ENCODE results near the gene HTT. TPM values are rescaled to one million over a fixed set of nuclear protein-coding genes. Genes with fewer than 3 reads are reported as not detected.

HTT gene
- total RNA-seq, 1 experiment from 2014 or later: 44.4 TPM

GRCh38 chr4:3135155-3136011, 60.9 kb downstream of the HTT start:
- no peaks in the 10 kb centered on the region for H3K27me3 Mint-ChIP-seq (ENCODE audit: unreplicated experiment)
- TF ChIP-seq CTCF (IDR thresholded peaks at IDR 0.05; ENCODE audit: unreplicated experiment): no peak
- BruUV-seq (replicated peaks): no TSS peak
- no peak overlapping the region for H3K27ac Mint-ChIP-seq (ENCODE audit: unreplicated experiment)
- peaks cover 19% of the 10 kb centered on the region for H3K36me3 Mint-ChIP-seq (ENCODE audit: insufficient read depth, unreplicated experiment)
- H3K9me3 Mint-ChIP-seq (ENCODE audit: low read depth, unreplicated experiment): no peaks in the 10 kb centered on the region
- no peak overlapping the region for H3K4me3 Mint-ChIP-seq (ENCODE audit: low read depth, unreplicated experiment)
- intact Hi-C loops (cut with micrococcal nuclease; ENCODE audit: unreplicated experiment): loop anchor here (2.0 kb wide), 1 partner anchor 29 kb away; no protein-coding TSS in a partner anchor
- CTCF ChIA-PET: interaction anchor here (0.6 to 1.2 kb wide), 3 partner anchors 18 to 88 kb away, joined by 3 to 4 read pairs (median 3); no protein-coding TSS in a partner anchor
- DNase-seq: no peak
- no peaks in the 10 kb centered on the region for H3K4me1 Mint-ChIP-seq (ENCODE audit: low read depth, unreplicated experiment)

GRCh38 chr4:3136454-3136853, 62.0 kb downstream of the HTT start:
- Mint-ChIP-seq H3K36me3 (ENCODE audit: insufficient read depth, unreplicated experiment) (peaks cover 11% of the 10 kb centered on the region), H3K4me1 (ENCODE audit: low read depth, unreplicated experiment) (no peaks in the 10 kb centered on the region), H3K27ac (ENCODE audit: unreplicated experiment) (no peak overlapping the region), H3K9me3 (ENCODE audit: low read depth, unreplicated experiment) (no peaks in the 10 kb centered on the region), H3K27me3 (ENCODE audit: unreplicated experiment) (no peaks in the 10 kb centered on the region), H3K4me3 (ENCODE audit: low read depth, unreplicated experiment) (no peak overlapping the region)
- no peak for TF ChIP-seq CTCF (IDR thresholded peaks at IDR 0.05; ENCODE audit: unreplicated experiment)
- intact Hi-C loops (cut with micrococcal nuclease; ENCODE audit: unreplicated experiment): loop anchor here (2.0 kb wide), 1 partner anchor 30 kb away; no protein-coding TSS in a partner anchor
- no peak for DNase-seq
- CTCF ChIA-PET: interaction anchor here (1.2 kb wide), 1 partner anchor 89 kb away, joined by 3 read pairs; no protein-coding TSS in a partner anchor
- no TSS peak for BruUV-seq (replicated peaks)

- no peaks in the 10 kb centered on the region for H3K27me3 Mint-ChIP-seq (ENCODE audit: unreplicated experiment)
- no peak overlapping the region for H3K4me3 Mint-ChIP-seq (ENCODE audit: low read depth, unreplicated experiment)
- no peak for DNase-seq
- peaks cover 4% of the 10 kb centered on the region for H3K36me3 Mint-ChIP-seq (ENCODE audit: insufficient read depth, unreplicated experiment)
- no peak overlapping the region for H3K27ac Mint-ChIP-seq (ENCODE audit: unreplicated experiment)
- no peak for TF ChIP-seq CTCF (IDR thresholded peaks at IDR 0.05; ENCODE audit: unreplicated experiment)
- H3K9me3 Mint-ChIP-seq (ENCODE audit: low read depth, unreplicated experiment): no peaks in the 10 kb centered on the region
- BruUV-seq (replicated peaks): no TSS peak
- H3K4me1 Mint-ChIP-seq (ENCODE audit: low read depth, unreplicated experiment): no peaks in the 10 kb centered on the region
- intact Hi-C loops (cut with micrococcal nuclease; ENCODE audit: unreplicated experiment): loop anchor here (2.0 kb wide), 1 partner anchor 31 kb away; no protein-coding TSS in a partner anchor
- CTCF ChIA-PET: no interaction called here
Measured at GRCh38 chr4:3137908-3138307, 63.4 kb downstream of the HTT start.

GRCh38 chr4:3145234-3145924, 70.9 kb downstream of the HTT start:
- Mint-ChIP-seq H3K9me3 (ENCODE audit: low read depth, unreplicated experiment) (no peaks in the 10 kb centered on the region), H3K27ac (ENCODE audit: unreplicated experiment) (no peak overlapping the region), H3K27me3 (ENCODE audit: unreplicated experiment) (no peaks in the 10 kb centered on the region), H3K4me1 (ENCODE audit: low read depth, unreplicated experiment) (no peaks in the 10 kb centered on the region), H3K4me3 (ENCODE audit: low read depth, unreplicated experiment) (no peak overlapping the region), H3K36me3 (ENCODE audit: insufficient read depth, unreplicated experiment) (peaks cover 21% of the 10 kb centered on the region)
- no TSS peak for BruUV-seq (replicated peaks)
- CTCF ChIA-PET: no interaction called here
- intact Hi-C loops (cut with micrococcal nuclease; ENCODE audit: unreplicated experiment): no loop called here
- DNase-seq: no peak
- no peak for TF ChIP-seq CTCF (IDR thresholded peaks at IDR 0.05; ENCODE audit: unreplicated experiment)

Measured in Calu3 (cell line).